Prostate gland (tissue), 2 donors: ENCODE measurements around the gene CSNK1G1. TPM values are rescaled to one million over a fixed set of nuclear protein-coding genes. Genes with fewer than 3 reads are reported as not detected.
"Not testable (repeated sequence)": the region's sequence is repeated elsewhere in the genome, so short reads cannot be mapped to it uniquely, and the experiment has no call there.

Source experiments
- DNase-seq: peaks from one replicate; pipeline ENCODE4 v3.0.0-alpha.2; 2019; ENCODE audit warnings: low spot score
- H3K27ac ChIP-seq, 2 donors: fragments of 200-600 bp; sonication (generic); 2 replicates each; pipeline ENCODE4 v1.5.1; 2017 to 2019
- H3K27me3 ChIP-seq: fragments of 200-600 bp; sonication (generic); replicated peaks from 2 replicates; pipeline ENCODE4 v1.5.1; 2019; ENCODE audit not compliant: insufficient read depth
- H3K36me3 ChIP-seq, 2 donors: fragments of 200-600 bp; sonication (generic); 1 replicate in 1 of 2; 2 replicates in 1 of 2; pipeline versions ENCODE4 v1.5.1 to v1.8.1; 2017 to 2019
- H3K4me1 ChIP-seq: fragments of 200-600 bp; sonication (generic); replicated peaks from 2 replicates; pipeline ENCODE4 v1.5.1; 2019
- H3K4me3 ChIP-seq, 2 donors: fragments of 200-600 bp; sonication (generic); 2 replicates each; pipeline ENCODE4 v1.5.1; 2017 to 2019
- H3K9me3 ChIP-seq: fragments of 200-600 bp; sonication (generic); 2 replicates; pipeline ENCODE4 v1.5.1; 2017
- POLR2A ChIP-seq: fragments of 450-650 bp; IDR thresholded peaks from one replicate; pipeline ENCODE4 v1.6.1; 2016; ENCODE audit warnings: antibody characterized with exemption, mild to moderate bottlenecking
- POLR2AphosphoS5 ChIP-seq: sonication (generic); formaldehyde crosslinking; IDR thresholded peaks from one replicate; pipeline ENCODE4 v1.6.1; 2017; ENCODE audit warnings: antibody characterized with exemption
- WGBS: methylation state at CpG from one replicate; pipeline ENCODE4 v1.1.5; 2018; 5-methylcytosine and 5-hydroxymethylcytosine counted together
- intact Hi-C: fragments of 100-400 bp; cut with DNase I; formaldehyde crosslinking; loops from one replicate; pipeline ENCODE4 v1.14.2; 2022
- total RNA-seq, 2 donors: library from RNA; depleted of rRNA; stranded (reverse); fragments of >200 nt; gene quantifications; one replicate each; pipeline ENCODE4 v1.1.0, GENCODE V29; 2016
- TF ChIP-seq, protein P1 (sequence below), 4 experiments: fragments of 200-600 bp in 2 of 4; fragments of 450-650 bp in 2 of 4; sonication (generic) in 2 of 4; IDR thresholded peaks; 1 replicate in 3 of 4; 2 replicates in 1 of 4; pipeline ENCODE4 v1.5.1; 2016 to 2019; ENCODE audit warnings: antibody characterized with exemption in 4 of 4, mild to moderate bottlenecking in 2 of 4, moderate library complexity in 2 of 4

CSNK1G1 gene
- total RNA-seq, 2 donors from 2014 or later, result 9.2 to 20.6 TPM

GRCh38 chr15:64381000-64381751 lies 25.2 kb upstream of the CSNK1G1 start, which contains the start of gene PCLAF:
TSS of gene PCLAF (minus strand) at chr15:64381441. CDS start at chr15:64381371, 70 bp downstream.
- no peak within 1 kb of the TSS for H3K27ac ChIP-seq

GRCh38 chr15:64380130-64380870 lies 24.3 kb upstream of the CSNK1G1 start:
- intact Hi-C loops, result not testable (repeated sequence)
- WGBS, result 56% methylated on average over 11 of the region's 11 CpGs

More at GRCh38 chr15:64381000-64381751, 25.2 kb upstream of the CSNK1G1 start, which contains the start of gene PCLAF:
- TF ChIP-seq POLR2AphosphoS5 (peak; percentile 88), POLR2A (no peak)
- TF ChIP-seq, protein P1, sequence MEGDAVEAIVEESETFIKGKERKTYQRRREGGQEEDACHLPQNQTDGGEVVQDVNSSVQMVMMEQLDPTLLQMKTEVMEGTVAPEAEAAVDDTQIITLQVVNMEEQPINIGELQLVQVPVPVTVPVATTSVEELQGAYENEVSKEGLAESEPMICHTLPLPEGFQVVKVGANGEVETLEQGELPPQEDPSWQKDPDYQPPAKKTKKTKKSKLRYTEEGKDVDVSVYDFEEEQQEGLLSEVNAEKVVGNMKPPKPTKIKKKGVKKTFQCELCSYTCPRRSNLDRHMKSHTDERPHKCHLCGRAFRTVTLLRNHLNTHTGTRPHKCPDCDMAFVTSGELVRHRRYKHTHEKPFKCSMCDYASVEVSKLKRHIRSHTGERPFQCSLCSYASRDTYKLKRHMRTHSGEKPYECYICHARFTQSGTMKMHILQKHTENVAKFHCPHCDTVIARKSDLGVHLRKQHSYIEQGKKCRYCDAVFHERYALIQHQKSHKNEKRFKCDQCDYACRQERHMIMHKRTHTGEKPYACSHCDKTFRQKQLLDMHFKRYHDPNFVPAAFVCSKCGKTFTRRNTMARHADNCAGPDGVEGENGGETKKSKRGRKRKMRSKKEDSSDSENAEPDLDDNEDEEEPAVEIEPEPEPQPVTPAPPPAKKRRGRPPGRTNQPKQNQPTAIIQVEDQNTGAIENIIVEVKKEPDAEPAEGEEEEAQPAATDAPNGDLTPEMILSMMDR (IDR thresholded peaks at IDR 0.05), result peak in 1 of 4 experiments; percentile 15
- under 1% methylated on average over 38 of the region's 38 CpGs for WGBS
- intact Hi-C loops, result no loop called here
- Histone ChIP-seq H3K27me3 (no peaks in the 10 kb centered on the region), H3K4me3 (peak within 1 kb of the TSS; percentile 32 to 41), H3K4me1 (no peaks in the 10 kb centered on the region), H3K9me3 (no peaks in the 10 kb centered on the region), H3K36me3 (no peaks in the 10 kb centered on the region)
- DNase-seq, result peak; percentile 92

GRCh38 chr15:64379216-64379960 lies 23.4 kb upstream of the CSNK1G1 start:
- TF ChIP-seq POLR2A, result no peak
- no peak for TF ChIP-seq POLR2AphosphoS5
- TF ChIP-seq, protein P1 (IDR thresholded peaks at IDR 0.05), result no peak
- Histone ChIP-seq H3K9me3 (no peaks in the 10 kb centered on the region), H3K4me3 (no peak overlapping the region), H3K27me3 (no peaks in the 10 kb centered on the region), H3K27ac (no peak overlapping the region), H3K4me1 (no peaks in the 10 kb centered on the region), H3K36me3 (no peaks in the 10 kb centered on the region)
- intact Hi-C loops, result no loop called here
- no peak for DNase-seq
- WGBS, result 63% methylated on average over 9 of the region's 9 CpGs

More at GRCh38 chr15:64380130-64380870, 24.3 kb upstream of the CSNK1G1 start:
- not testable (repeated sequence) for DNase-seq, H3K27me3 ChIP-seq, H3K4me1 ChIP-seq, H3K9me3 ChIP-seq, H3K4me3 ChIP-seq, H3K36me3 ChIP-seq, H3K27ac ChIP-seq

DNA sequence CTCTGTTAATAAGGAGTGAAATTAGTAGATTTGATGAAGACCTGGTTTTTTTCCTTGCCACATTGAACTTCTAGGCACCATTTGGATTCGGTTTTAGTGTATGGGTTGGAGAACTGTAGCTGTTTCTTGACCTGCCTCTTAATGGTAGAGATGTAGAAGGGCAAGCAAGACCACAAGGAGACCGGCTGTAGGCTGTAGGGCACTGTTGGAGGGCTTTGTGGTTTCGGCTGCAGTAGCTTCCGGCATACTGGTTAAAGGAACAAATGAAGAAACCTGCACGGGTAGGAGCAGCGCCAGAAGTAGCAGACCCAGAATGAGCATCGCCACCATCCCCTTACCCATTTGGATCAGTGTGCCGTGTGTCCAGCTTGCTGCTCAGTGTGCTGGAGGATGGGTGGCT lies 17.4 kb upstream of the CSNK1G1 start:
- no peaks in the 10 kb centered on the region for H3K9me3 ChIP-seq
- no peaks in the 10 kb centered on the region for H3K4me1 ChIP-seq
- no peak overlapping the region for H3K4me3 ChIP-seq
- 94% methylated on average over 8 of the region's 8 CpGs for WGBS
- H3K27me3 ChIP-seq, result no peaks in the 10 kb centered on the region
- DNase-seq, result no peak
- intact Hi-C loops, result no loop called here
- H3K27ac ChIP-seq, result no peak overlapping the region
- no peaks in the 10 kb centered on the region for H3K36me3 ChIP-seq
- TF ChIP-seq, protein P1 (IDR thresholded peaks at IDR 0.05), result no peak
- TF ChIP-seq POLR2A (no peak), POLR2AphosphoS5 (no peak)

- H3K4me3 ChIP-seq, H3K36me3 ChIP-seq, H3K4me1 ChIP-seq, intact Hi-C loops, DNase-seq, H3K27ac ChIP-seq, H3K9me3 ChIP-seq, H3K27me3 ChIP-seq: not testable (repeated sequence)
- WGBS, result 99% methylated on average over 8 of the region's 8 CpGs
These were observed 15.4 kb upstream of the CSNK1G1 start for GRCh38 chr15:64371383-64371782.
